Stimulated activated CD8-positive, alpha-beta memory T cell treated with anti-CD3 and anti-CD28 coated beads, Interleukin-4, amount 100 ng/mL, for 24 hours (primary cell): ENCODE measurements around the gene CD79A.

Experiments
- DNase-seq: peaks from one replicate; pipeline ENCODE4 v3.0.0-alpha.2; 2020; ENCODE audit warnings: low read depth

Gene CD79A

DNA sequence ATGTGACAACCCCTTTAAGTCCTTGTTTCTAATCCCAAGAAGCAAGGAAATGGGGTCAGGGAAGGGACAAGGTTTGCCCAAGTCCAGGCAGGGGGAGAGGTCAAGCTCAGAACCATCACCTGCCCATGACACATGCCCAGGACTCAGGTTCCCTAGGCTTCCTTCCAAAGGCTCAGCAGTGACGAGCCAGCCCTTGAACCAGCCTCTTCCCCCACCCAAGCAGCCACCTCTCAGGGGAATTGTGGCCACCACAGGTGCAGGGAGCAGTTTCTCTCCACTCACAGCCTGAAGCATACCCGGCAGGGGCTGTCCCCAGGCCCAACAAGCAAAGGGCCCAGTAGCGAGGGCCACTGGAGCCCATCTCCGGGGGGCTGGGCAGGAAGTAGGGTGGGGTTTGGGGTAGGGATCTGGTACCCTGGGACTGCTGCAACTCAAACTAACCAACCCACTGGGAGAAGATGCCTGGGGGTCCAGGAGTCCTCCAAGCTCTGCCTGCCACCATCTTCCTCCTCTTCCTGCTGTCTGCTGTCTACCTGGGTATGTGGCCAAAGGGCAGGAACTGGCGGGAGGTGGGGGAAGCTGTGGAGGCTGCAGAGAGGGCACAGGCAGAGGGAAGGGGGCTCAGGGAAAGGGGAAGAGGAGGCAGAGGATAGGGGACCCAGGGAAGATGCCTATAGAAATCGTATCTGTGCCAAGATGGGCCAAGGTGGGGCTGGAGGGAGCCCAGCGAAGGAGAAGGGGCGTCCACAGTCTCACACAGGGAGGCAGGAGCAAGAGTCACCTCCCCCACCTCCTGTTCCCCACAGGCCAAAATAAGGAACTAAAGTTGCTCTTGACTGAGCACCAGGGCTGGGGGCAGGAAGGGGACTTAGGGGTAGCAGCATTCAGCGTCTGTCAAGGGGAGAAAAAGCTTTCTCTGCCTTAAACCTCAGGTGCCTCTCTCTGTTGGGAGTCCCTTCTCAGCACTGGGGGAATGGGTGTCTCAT, at the start of gene CD79A:
Gene CD79A (plus strand): TSS at position 433 of the 986 bp plus-strand sequence. CDS start 26 bp downstream, at position 459.
- DNase-seq = no peak

DNA sequence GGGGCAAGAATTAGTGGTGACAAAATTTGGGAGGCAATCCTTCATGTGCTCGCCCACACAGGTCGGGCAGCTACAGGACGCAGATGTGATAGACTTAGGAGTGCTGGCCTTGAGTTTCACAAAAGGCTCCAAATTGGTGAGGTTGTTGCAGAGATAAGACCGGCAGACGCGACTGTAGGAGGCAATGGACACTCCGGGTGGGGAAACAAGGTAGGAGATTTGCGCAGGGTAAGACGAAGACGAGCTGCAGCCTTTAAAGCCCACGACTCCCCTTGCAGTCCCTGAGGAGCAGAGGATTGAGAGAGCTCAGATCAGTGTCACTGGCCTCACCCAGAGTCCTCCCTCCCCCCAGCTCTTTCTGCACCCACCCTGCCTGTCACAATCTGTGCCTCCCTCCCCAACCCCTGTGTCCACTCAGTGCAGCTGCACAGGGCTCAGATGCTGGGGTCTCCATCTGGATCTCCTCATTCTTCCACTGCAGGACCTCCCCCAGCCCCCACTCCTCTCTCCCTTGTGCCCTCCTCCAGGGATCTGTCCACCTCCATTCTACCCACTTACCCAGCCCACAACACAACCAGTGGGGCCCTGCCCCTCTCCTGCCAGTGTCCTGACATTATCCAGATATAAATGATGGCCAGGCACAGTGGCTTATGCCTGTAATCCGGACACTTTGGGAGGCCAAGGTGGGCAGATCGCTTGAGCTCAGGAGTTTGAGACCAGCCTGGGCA, 38.9 kb upstream of the CD79A start:
- DNase-seq = no peak

DNA sequence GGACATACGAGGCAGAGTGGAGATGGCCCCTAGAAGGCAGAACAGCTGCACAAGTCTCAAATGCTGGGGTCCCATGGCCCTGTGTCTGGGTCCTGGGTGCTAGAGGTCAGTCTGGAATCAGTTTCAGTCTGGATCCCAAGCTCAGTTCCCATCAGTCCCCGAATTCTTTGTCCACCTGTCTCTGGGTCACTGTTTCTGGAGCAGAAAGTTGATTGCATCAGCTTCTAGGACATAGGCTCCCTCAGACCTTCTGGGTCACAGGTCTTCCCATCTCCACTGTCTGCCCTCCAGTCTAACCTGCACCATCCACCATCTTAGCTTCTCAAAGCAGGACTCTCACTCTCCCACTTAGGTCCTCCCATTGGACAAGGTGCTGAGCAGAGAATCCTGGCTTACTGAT, 37.9 kb upstream of the CD79A start:
- no peak for DNase-seq

DNA sequence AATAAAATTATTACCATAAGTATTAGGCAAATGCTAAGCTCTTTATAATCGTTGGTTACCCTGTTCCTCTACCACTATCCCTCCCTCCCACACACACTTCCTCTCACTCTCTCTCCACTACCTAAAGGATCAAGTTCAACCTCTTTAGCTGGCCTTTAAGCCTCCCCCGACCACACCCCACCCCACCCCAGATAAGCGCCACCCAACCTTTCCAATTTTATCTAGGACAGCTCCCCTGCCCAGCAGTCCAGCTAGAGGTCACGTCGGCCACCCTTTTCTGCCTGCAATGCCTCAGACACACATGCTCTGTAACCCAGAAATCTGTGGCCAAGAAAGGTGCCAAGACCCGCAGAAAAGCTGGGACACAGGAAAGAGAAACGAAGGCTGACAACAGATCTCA, 33.7 kb upstream of the CD79A start:
- DNase-seq = no peak

DNA sequence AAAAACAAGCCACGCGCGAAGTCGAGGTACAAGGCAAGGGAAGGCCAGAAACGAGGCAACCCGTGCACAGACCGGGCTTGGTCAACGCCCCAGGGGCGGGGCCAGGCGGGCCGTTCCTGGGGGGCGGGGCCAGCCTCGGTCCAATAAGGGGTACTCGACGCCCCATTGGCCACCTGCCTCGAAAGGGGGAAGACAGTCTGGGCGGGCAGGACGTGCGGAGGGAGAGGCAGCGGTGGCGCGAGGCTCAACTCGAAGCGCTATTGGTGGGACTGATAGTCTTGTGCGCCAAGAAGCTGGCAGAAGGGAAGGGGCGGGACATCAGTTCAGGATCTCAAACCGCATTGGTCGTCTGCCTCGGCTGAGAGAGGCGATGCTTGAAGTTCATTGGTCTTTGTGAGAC, 32.5 kb upstream of the CD79A start, which contains the start of gene LYPD4:
Gene LYPD4 (minus strand): TSS at position 83 of the 400 bp plus-strand sequence. CDS start 5,398 bp downstream, outside the sequence.
- no peak for DNase-seq

DNA sequence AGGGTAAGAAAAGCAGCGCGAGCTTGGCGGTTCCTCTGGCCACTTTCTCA, 32.3 kb upstream of the CD79A start, which contains the start of gene DMRTC2:
Gene DMRTC2 (plus strand): TSS at position 42 of the 50 bp plus-strand sequence. CDS start 2,387 bp downstream, outside the sequence.
- DNase-seq = no peak

DNA sequence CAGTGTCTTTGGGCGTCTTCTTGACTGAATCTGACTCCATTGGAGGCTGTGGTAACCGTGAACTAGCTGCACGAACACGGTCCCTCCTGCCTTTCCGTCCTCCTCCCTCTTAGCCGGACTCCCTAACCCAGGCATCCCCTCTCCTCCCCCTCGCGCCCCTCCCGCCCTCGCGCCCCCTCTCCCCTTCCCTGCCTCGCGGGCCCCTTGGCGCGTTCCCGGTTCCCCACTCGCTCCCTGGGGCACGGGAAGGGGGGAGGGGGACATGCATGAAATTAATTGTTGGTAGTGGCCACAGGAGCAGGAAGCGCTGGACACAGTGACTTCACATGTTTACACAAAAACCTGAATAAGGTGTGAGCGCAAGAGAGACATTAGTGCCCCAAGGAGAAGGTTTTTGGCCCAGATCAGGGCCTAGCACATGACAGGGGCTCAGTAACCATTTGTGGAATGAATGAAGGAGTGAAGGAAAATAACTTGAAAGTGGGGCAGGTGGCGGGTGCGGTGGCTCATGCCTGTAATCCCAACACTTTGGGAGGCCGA, 32.0 kb upstream of the CD79A start:
- no peak for DNase-seq

DNA sequence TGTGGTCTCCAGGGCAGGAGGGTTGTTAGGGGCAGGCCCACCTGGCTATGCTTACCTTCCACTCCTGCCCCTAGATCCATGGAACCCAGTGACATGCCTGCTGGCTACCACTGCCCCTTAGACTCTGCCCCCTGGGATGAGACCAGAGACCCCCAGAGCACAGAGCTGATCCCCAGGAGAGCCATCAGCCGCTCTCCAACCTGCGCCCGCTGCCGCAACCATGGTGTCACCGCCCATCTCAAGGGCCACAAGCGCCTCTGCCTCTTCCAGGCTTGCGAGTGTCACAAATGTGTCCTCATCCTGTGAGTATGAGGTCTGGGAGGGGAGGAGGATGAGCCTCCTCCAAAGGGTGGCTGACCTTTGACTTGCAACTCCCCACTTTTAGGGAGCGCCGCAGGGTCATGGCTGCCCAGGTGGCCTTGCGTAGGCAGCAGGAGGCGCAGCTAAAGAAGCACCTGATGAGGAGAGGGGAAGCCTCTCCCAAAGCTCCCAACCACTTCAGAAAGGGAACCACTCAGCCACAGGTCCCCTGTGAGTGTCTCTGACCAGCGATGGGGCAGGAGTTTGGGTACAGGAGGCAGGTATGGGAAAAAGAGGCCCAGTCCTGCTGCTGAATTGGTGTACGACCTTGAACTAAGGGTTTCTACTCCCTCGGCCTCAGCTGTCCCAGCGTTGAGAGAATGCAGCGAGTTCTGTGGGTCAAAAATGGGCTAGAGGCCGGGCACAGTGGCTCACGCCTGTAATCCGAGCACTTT, 29.6 kb upstream of the CD79A start:
- no peak for DNase-seq

DNA sequence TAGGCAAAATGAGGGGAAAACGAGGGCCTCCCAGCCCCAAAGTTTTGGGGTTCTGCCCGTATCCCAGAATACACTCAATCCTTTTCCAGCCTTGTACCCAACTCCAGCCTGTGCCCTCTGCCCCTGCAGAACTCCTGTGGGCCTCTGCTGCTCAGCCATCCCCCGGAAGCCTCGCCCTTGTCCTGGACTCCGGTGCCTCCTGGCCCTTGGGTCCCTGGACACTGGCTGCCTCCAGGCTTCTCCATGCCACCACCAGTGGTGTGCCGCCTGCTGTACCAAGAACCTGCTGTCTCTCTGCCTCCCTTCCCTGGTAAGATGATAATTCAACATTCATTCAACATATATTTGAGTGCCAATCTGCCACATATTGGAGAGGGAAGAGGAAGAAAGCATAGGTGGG, 28.4 kb upstream of the CD79A start:
- DNase-seq = no peak

DNA sequence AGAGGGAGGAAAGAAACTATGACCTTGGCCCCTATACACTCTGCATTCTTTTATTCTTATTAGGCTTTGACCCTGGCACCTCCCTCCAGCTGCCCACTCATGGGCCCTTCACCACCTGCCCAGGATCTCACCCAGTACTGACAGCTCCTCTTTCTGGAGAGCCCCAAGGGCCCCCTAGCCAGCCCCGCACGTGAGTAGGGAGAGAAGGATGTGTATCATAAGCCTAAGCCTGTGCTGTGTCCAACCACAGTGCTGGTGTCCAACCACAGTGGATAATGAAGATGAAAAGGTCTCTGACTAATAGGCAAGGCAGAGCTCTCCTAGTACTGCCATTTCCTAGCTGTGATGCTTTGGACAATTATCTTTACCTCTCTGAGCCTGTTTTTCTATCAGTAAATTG, 28.0 kb upstream of the CD79A start:
- DNase-seq = no peak

DNA sequence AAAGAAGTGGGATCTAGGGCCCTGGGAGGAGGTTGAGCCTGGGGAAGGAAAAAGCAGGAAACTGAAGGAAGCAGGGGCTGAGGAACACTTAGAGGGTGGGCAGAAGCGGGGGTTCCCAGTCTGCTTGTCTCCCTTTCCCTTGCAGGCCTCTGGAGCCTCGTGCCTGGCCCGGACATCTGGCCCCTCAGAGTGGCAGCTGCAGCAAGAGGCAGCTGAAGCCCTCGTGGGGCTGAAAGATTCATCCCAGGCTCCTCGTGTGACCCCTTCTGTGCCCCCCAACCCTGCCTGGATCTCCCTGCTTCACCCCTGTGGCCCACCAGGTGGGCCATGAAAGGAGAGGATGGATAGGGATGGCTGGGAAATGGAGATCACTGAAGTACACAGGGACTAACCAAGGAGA, 26.7 kb upstream of the CD79A start:
- no peak for DNase-seq

DNA sequence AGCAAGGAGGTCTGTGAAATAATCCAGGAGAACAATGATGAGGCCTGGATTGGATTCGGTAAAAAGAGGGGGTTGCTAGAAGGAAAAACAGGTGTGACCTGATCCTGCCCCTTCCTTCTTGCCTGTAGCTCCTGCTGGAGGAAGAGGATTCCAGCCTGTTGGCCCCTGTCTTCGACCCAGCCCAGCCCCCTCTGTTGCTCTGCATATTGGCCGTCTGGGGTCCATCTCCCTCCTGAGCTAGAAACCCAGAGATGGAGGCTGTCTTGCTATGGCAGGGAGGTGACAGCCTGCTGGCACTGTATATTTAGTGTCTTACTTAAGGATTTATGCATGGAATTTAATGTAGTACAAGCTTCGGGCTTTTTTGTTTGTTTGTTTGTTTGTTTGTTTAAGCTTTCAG, 25.6 kb upstream of the CD79A start:
- no peak for DNase-seq

DNA sequence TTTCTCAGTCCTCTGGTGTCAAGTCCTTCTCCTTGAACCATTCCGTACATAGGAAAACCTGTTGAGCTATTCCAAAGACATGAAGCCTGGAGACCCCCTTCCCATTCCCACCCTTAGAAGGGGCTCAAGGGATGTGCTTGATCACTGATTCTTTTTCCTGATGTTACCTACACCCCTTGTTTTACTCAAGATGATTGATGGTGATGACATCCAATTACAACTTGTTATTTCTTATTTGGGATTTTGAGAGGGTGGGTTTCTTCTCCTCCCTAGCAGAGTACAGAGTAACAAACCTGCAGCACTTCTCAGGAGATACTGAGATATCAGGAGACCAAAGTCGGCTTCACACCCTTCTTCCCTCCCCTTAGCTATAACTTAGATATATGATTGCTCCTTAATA, 23.7 kb upstream of the CD79A start:
- no peak for DNase-seq

DNA sequence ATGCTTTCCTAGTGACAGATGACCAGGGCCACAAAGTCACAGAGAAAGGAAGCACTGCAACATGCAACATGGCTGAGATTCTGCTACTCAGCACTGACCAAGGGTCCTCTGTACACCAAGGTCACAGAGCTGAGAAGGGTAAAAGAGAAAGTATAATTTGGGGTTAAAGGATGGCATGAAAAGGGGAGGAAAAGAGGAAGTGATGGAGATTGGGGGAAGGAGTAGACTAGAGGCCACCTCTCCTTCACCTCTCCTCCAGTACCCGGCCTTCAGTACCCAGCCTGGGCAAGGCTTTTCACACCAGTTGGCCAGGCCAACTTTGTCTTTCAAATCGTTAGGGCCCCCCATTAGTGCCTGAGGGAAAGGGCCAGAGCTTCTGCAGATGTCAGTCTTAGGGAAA, 23.3 kb upstream of the CD79A start:
- no peak for DNase-seq

DNA sequence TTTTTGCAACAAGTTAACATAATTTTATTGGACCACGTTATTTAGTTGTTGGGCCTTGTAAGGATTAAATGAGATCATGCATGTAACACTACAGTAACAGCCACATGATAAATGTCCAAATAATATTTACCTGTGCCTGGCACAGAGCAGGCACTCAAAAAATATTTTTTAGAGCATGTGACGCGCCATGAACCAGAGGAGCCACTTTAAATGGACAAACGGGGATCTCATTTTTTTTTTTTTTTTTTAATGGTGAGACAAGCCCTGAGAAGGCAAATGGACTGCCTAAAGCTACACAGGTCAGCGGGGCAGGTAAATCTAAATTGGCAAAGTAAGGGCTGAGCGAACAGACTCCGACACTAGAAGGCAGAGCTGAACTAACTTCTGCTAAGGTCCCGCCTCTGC, 17.9 kb upstream of the CD79A start:
- no peak for DNase-seq

DNA sequence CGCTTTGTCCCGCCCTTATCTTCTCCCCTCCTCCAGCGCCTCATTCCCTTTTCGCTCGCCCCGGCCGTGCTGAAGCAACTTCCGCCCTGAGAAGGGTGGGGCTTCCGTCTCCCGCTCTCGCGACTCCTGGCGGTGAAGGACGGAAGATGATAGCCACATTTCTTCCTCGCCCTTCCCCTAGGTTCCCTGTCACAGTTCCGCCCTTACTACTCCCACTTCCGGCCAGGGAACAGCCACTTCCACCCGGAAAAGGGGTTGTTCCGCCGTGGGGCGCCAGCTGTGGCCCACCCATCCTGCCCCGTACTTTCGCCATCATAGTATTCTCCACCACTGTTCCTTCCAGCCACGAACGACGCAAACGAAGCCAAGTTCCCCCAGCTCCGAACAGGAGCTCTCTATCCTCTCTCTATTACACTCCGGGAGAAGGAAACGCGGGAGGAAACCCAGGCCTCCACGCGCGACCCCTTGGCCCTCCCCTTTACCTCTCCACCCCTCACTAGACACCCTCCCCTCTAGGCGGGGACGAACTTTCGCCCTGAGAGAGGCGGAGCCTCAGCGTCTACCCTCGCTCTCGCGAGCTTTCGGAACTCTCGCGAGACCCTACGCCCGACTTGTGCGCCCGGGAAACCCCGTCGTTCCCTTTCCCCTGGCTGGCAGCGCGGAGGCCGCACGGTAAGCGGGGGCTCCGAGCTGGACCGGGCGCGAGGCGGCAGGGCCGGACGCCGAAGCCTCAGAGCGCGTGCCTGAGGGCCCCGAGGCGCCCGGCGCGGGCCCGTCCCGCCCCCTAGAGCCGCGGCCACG, 17.3 kb upstream of the CD79A start, which contains the start of gene RPS19:
Gene RPS19 (plus strand): TSS at position 638 of the 801 bp plus-strand sequence. CDS start 520 bp downstream, outside the sequence.
- DNase-seq = peak; percentile 95

DNA sequence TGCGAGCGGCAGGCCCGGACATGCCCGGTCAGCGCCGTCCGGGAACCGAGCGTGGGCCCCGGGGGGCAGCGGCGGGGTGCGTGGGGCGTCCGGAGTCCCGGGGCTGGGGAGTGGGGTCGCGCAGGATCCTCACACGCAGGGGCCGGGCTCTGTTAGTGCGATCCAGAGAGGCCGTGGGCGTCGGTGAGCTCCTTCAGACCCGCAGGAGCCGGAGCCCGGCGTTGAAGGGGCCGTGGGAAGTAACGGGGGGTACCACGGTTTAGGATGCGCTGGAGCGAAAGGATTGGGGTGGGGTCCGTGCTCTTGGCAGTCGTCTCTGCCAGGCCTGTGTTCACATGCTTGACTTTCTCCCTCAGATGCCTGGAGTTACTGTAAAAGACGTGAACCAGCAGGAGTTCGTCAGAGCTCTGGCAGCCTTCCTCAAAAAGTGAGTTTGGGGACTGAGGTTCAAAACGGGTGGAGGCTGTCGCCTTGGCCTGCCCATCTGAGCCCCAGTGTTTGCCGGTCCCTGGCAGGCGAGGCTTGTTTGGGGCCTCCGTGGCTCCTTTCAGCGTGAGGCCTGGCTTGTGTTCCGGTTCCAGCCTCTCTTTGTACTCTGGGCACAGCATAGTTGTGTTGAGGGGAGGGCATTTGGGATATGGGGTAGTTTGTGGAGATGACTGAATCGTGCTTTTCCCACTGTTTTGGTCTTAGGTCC, 16.5 kb upstream of the CD79A start:
- no peak for DNase-seq

DNA sequence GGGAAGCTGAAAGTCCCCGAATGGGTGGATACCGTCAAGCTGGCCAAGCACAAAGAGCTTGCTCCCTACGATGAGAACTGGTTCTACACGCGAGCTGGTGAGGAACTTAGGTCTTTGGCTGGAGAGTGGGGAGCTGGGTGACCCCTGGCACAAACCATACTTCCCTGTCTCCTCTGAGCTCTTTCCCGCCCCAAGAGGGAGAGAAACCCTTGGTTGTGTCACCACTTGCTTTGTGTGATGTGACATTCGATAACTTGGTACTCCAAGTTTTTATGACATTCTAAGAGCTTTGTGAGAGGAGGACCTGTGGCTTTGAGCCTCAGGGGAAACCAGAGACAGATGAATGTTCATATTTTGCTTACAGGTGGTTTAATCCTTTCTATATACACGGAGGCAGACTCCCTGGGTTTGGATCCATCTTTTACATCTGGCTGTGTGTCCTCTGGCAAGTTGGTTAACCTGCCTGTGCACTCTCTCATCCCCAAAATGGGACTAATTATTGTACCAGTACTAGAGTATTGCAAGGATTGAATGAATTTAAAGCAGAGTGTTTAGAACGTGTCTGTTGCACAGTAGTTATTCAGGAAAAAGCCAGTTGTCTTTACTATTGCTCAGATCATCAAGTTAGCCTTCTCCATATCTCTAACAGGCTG, 15.8 kb upstream of the CD79A start:
- DNase-seq = no peak

DNA sequence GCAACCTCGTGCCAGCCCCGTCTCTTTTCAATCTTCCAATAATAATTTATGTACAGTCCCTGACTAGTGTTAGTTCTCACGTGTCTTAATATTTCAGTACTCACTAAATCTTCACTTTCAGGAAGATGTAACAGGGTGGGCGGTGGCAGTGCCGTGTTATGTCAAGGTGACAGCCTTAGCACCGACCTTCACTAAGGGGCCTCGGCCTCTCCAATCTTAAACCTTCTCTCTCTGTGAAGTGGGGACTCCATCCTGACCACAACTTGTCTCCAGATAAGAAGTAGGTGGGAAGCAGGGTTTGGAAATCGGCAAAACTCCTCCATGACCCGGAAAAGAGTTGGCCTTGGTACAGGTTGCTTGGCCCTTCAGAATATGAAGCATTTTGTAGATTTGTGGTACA, 15.2 kb upstream of the CD79A start:
- DNase-seq = no peak

DNA sequence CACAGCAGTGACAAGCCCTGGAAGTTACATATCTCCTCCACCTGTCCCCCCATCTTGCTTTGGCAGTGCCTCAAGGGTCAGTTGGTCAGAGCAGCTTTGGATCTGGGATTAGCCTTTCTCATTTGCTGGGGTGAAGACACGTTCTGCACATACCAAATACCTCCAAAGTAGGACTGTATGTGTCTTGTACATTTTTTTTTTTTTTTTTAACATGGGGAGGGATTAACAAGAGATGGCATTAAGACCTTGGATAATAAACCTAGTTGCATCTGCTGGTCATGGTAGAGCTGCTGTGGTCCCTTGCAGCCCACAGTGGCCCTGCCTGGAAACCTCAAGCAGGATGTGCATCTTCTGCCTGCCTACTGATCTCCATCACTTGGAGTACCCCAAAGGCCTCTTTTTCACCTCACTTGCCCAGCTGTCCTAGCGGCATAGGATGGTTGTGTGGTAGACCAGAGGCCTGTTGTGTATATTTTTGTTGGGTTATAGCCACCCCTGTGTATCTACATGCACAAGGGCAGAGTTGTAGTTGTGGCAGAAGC, 14.6 kb upstream of the CD79A start:
- DNase-seq = no peak
